ENCODE results near the gene NDUFS7.

DNA sequence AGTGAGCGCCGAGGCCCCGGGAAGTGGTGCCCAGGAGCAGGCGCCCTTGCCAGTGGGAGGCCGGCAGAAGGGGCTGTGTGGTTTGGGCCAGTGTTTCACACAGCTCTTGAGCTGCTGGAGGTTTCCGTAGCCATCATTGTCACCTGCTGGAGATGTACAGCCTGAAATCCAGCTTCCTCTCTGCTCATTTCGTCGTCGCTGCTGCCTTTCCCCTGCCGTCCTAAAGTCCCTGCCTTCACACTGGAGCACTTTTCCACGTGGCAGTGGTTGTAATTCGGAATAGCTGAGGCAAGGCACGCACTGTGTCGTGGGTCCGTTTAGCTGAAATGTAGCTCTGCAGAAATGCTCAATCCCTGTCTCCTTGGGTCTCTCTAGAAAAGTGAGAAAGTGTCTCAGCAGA is 36.9 kb downstream of the NDUFS7 start:
- TF ChIP-seq, protein P1, sequence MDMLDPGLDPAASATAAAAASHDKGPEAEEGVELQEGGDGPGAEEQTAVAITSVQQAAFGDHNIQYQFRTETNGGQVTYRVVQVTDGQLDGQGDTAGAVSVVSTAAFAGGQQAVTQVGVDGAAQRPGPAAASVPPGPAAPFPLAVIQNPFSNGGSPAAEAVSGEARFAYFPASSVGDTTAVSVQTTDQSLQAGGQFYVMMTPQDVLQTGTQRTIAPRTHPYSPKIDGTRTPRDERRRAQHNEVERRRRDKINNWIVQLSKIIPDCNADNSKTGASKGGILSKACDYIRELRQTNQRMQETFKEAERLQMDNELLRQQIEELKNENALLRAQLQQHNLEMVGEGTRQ (IDR thresholded peaks at IDR 0.05; ENCODE audit: borderline replicate concordance, low read depth, low read length), result no peak
- TF ChIP-seq CHD2 (IDR thresholded peaks at IDR 0.05; ENCODE audit: borderline replicate concordance, low read depth, low read length) (no peak), BMI1 (IDR thresholded peaks at IDR 0.05; ENCODE audit: borderline replicate concordance) (no peak), SMC3 (IDR thresholded peaks at IDR 0.05; ENCODE audit: borderline replicate concordance, low read length) (no peak)
- TF ChIP-seq, protein P2, sequence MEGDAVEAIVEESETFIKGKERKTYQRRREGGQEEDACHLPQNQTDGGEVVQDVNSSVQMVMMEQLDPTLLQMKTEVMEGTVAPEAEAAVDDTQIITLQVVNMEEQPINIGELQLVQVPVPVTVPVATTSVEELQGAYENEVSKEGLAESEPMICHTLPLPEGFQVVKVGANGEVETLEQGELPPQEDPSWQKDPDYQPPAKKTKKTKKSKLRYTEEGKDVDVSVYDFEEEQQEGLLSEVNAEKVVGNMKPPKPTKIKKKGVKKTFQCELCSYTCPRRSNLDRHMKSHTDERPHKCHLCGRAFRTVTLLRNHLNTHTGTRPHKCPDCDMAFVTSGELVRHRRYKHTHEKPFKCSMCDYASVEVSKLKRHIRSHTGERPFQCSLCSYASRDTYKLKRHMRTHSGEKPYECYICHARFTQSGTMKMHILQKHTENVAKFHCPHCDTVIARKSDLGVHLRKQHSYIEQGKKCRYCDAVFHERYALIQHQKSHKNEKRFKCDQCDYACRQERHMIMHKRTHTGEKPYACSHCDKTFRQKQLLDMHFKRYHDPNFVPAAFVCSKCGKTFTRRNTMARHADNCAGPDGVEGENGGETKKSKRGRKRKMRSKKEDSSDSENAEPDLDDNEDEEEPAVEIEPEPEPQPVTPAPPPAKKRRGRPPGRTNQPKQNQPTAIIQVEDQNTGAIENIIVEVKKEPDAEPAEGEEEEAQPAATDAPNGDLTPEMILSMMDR (IDR thresholded peaks at IDR 0.05 in 2 of 3, conservative IDR thresholded peaks at IDR 0.05 in 1 of 3; ENCODE audit: control insufficient read depth in 2 of 3, extremely low read depth in 1 of 3, insufficient read depth in 1 of 3, low read depth in 3 of 3, low read length in 3 of 3), result no peak

All from GM12878 (cell line).